Transverse colon (tissue), 3 donors: ENCODE data around the gene GATM.

ENCODE experiments used
- CTCF ChIP-seq, 5 experiments: fragments of 200-600 bp in 3 of 5; fragments of 450-650 bp in 2 of 5; sonication (generic) in 3 of 5; IDR thresholded peaks; 1 replicate in 2 of 5; 2 replicates in 3 of 5; pipeline ENCODE4 v1.5.1; 2016 to 2017; ENCODE audit warnings: antibody characterized with exemption in 5 of 5, inconsistent platforms in 3 of 5, mild to moderate bottlenecking in 2 of 5, moderate library complexity in 1 of 5
- POLR2A ChIP-seq: fragments of 450-650 bp; IDR thresholded peaks from one replicate; pipeline ENCODE4 v1.6.1; 2016; ENCODE audit warnings: antibody characterized with exemption, mild to moderate bottlenecking, moderate library complexity

GRCh38 chr15:45363801-45364200 lies 14.5 kb downstream of the GATM start:
- TF ChIP-seq CTCF (IDR thresholded peaks at IDR 0.05) (no peak), POLR2A (no peak)
